ENCODE data around the gene INPP5A. TPM values are rescaled to one million over a fixed set of nuclear protein-coding genes. Genes with fewer than 3 reads are reported as not detected.

INPP5A gene
- total and polyA plus RNA-seq, 2 of the 13 experiments (the other 11 are each of a cell fraction or from before 2014, with no cell fraction given): 17.5 to 37.9 TPM

- TF ChIP-seq AKNA (CRISPR knock-in tag; IDR thresholded peaks at IDR 0.05; ENCODE audit: borderline replicate concordance) (no peak), ZNF577 (CRISPR knock-in tag; IDR thresholded peaks at IDR 0.05; ENCODE audit: borderline replicate concordance, low read depth) (no peak), KDM6A (CRISPR knock-in tag; IDR thresholded peaks at IDR 0.05; ENCODE audit: low read depth) (no peak), PTBP1 (IDR thresholded peaks at IDR 0.05; ENCODE audit: low read depth, low read length, poor library complexity, severe bottlenecking) (no peak), ZNF619 (CRISPR knock-in tag; IDR thresholded peaks at IDR 0.05) (no peak), ZNF713 (CRISPR knock-in tag; IDR thresholded peaks at IDR 0.05) (no peak), ZNF33B (CRISPR knock-in tag; IDR thresholded peaks at IDR 0.05) (no peak), ZNF235 (CRISPR knock-in tag; IDR thresholded peaks at IDR 0.05; ENCODE audit: borderline replicate concordance) (no peak), ZNF513 (CRISPR knock-in tag; conservative IDR thresholded peaks at IDR 0.05) (no peak), NRL (CRISPR knock-in tag; IDR thresholded peaks at IDR 0.05; ENCODE audit: borderline replicate concordance) (no peak), ZNF598 (CRISPR knock-in tag; IDR thresholded peaks at IDR 0.05; ENCODE audit: borderline replicate concordance) (no peak)
Observed at GRCh38 chr10:132687181-132687892, 149.8 kb downstream of the INPP5A start (continued).

Measured in HepG2 (cell line).